Gastroesophageal sphincter (tissue), 4 donors: ENCODE measurements around the gene MICALL1. TPM values are rescaled to one million over a fixed set of nuclear protein-coding genes. Genes with fewer than 3 reads are reported as not detected.

Source experiments
- ATAC-seq: fragments of 150-250 bp; one replicate; pipeline ENCODE4 v1.9.1; 2016; ENCODE audit warnings: mild to moderate bottlenecking, moderate library complexity
- H3K27ac ChIP-seq, 4 donors: fragments of 200-600 bp; sonication (generic) in 3 of 4; 1 replicate in 3 of 4; 2 replicates in 1 of 4; pipeline ENCODE4 v1.5.1; 2016 to 2019
- H3K27me3 ChIP-seq: fragments of 200-600 bp; sonication (generic); one replicate; pipeline ENCODE4 v1.5.1; 2019
- H3K36me3 ChIP-seq, 2 donors: fragments of 200-600 bp; sonication (generic); one replicate each; pipeline ENCODE4 v1.5.1; 2019; ENCODE audit warnings: control low read depth in 1 of 2
- H3K4me1 ChIP-seq, 3 donors: fragments of 200-600 bp; sonication (generic); 1 replicate in 2 of 3; 2 replicates in 1 of 3; pipeline ENCODE4 v1.5.1; 2016 to 2019; ENCODE audit warnings: control low read depth in 2 of 3
- H3K4me3 ChIP-seq, 2 donors: fragments of 200-600 bp; sonication (generic); one replicate each; pipeline ENCODE4 v1.5.1; 2019; ENCODE audit warnings: mild to moderate bottlenecking in 1 of 2, moderate library complexity in 1 of 2
- H3K9me3 ChIP-seq, 3 donors: fragments of 200-600 bp; sonication (generic); one replicate each; pipeline ENCODE4 v1.5.1; 2017 to 2019; ENCODE audit warnings: control low read depth in 2 of 3
- EP300 ChIP-seq: sonication (generic); formaldehyde crosslinking; IDR thresholded peaks from one replicate; pipeline ENCODE4 v1.6.1; 2017; ENCODE audit warnings: antibody characterized with exemption, mild to moderate bottlenecking
- POLR2A ChIP-seq, 2 donors: fragments of 450-650 bp; IDR thresholded peaks; one replicate each; pipeline ENCODE4 v1.6.1; 2017; ENCODE audit warnings: antibody characterized with exemption in 2 of 2, mild to moderate bottlenecking in 2 of 2, moderate library complexity in 1 of 2
- POLR2AphosphoS5 ChIP-seq: sonication (generic); formaldehyde crosslinking; IDR thresholded peaks from one replicate; pipeline ENCODE4 v1.6.1; 2017; ENCODE audit warnings: antibody characterized with exemption
- WGBS, 2 donors: methylation state at CpG; one replicate each; pipeline ENCODE4 v1.1.5; 2018; ENCODE audit warnings: low coverage in 1 of 2; 5-methylcytosine and 5-hydroxymethylcytosine counted together
- total RNA-seq, 4 donors: library from RNA; depleted of rRNA; stranded (reverse); fragments of >200 nt; gene quantifications; one replicate each; pipeline ENCODE4 v1.1.0, GENCODE V29; 2016
- TF ChIP-seq, protein P1 (sequence below), 4 experiments: fragments of 200-600 bp in 2 of 4; fragments of 450-650 bp in 2 of 4; sonication (generic) in 1 of 4; IDR thresholded peaks; one replicate each; pipeline ENCODE4 v1.5.1; 2017 to 2019; ENCODE audit warnings: antibody characterized with exemption in 4 of 4, mild to moderate bottlenecking in 2 of 4, moderate library complexity in 2 of 4

MICALL1 gene
- total RNA-seq, 4 donors from 2014 or later: 46.9 to 132 (median 48.1) TPM

DNA sequence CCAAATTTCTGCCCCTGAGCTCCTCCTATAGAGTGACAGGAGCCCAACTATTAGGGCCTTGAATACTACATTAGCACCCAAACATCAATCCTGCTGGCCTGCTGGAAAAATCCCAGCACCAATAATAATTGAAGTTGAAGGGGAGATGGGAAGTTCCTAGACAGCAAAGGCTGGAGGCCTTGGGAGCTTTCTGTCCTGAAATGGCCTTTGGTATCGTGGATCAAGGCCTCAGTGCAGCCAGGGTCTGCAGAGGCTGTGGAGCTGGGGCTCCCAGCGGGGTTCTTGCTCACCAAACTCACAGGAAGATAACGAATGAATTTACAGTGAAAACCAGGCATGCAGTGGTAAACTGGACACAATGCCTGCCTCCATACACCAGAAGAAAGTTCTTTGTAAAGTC is 9.2 kb upstream of the MICALL1 start:
- Histone ChIP-seq H3K27ac (peak overlapping the region in 3 of 4 donors; percentile 74 to 76 (median 75)), H3K4me1 (peaks cover 0 to 67% (median 21%) of the 10 kb centered on the region in 3 donors), H3K4me3 (no peak overlapping the region), H3K36me3 (no peaks in the 10 kb centered on the region), H3K9me3 (no peaks in the 10 kb centered on the region), H3K27me3 (no peaks in the 10 kb centered on the region)
- no peak for ATAC-seq
- TF ChIP-seq POLR2A (IDR thresholded peaks at IDR 0.05) (no peak), POLR2AphosphoS5 (no peak), EP300 (no peak)
- TF ChIP-seq, protein P1, sequence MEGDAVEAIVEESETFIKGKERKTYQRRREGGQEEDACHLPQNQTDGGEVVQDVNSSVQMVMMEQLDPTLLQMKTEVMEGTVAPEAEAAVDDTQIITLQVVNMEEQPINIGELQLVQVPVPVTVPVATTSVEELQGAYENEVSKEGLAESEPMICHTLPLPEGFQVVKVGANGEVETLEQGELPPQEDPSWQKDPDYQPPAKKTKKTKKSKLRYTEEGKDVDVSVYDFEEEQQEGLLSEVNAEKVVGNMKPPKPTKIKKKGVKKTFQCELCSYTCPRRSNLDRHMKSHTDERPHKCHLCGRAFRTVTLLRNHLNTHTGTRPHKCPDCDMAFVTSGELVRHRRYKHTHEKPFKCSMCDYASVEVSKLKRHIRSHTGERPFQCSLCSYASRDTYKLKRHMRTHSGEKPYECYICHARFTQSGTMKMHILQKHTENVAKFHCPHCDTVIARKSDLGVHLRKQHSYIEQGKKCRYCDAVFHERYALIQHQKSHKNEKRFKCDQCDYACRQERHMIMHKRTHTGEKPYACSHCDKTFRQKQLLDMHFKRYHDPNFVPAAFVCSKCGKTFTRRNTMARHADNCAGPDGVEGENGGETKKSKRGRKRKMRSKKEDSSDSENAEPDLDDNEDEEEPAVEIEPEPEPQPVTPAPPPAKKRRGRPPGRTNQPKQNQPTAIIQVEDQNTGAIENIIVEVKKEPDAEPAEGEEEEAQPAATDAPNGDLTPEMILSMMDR (IDR thresholded peaks at IDR 0.05): no peak
- WGBS, 2 donors: 44% methylated on average over 2 of the region's 3 CpGs; no CpG with 5 or more reads in 1 of the 2 donors

DNA sequence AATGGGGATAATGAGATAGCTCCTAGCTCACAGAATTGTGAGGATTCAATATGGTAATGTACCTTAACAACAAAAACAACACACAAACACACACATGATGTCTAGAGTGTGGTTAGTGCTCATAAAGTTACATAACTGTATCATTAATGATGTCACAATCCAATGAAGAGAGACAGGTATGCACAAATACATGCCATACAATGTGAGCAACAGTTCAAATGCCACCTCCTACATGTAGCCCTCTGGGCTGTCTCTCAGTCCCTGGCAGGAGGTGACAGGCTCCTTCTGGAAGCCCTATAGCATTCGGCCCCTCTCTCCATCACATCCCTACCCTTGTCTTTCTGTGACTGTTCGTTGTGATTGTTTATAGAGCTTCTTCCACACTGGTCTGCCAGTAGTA is 8.3 kb upstream of the MICALL1 start:
- ATAC-seq: no peak
- WGBS, 2 donors: no CpG with 5 or more reads among the region's 2 CpGs
- H3K36me3 ChIP-seq: no peaks in the 10 kb centered on the region
- H3K27ac ChIP-seq: peak overlapping the region in 3 of 4 donors; percentile 43 to 56 (median 55)
- H3K27me3 ChIP-seq: no peaks in the 10 kb centered on the region
- H3K4me3 ChIP-seq: no peak overlapping the region
- no peaks in the 10 kb centered on the region for H3K9me3 ChIP-seq
- TF ChIP-seq EP300: no peak
- TF ChIP-seq, protein P1 (IDR thresholded peaks at IDR 0.05): no peak
- H3K4me1 ChIP-seq: peaks cover 0 to 58% (median 16%) of the 10 kb centered on the region in 3 donors

DNA sequence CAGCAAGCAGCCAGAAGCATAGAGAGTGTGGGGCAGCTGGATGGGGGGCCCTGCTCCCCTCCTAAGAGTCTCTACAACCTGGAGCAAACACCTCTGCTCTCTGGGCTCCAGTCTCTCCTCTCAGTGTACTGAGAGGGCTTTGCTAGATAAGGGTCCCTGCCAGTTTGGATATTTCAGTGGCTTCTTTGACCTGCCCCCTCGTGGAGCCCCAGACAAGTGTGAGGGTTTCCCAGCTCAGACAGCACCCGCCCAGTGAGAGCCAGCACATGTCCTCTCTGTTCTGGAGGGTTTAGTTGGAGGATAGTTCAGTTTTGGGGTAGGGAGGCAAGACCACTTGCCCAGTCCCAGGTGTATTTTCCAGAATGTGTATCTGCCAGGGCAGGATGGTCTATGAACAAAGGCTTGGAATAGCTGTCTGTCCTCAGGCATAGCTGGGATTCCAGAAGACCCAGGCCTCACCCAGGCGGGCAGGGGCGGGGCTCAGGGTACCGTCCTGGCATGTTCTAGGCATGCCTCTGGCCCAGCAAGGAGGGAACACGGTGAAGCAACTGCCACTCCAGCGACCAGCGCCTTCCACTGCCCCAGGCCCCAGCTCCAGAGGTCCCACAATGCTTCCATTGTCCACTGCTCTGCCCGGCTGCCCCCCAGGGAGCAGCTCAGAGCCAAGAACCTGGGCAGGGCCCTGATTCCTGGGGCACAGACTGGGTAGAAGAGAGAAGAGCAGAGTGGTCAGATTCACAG is 7.5 kb upstream of the MICALL1 start:
- Histone ChIP-seq H3K27ac (peak overlapping the region in 3 of 4 donors; percentile 31 to 56 (median 55)), H3K4me1 (peaks cover 0 to 50% (median 8%) of the 10 kb centered on the region in 3 donors), H3K4me3 (no peak overlapping the region), H3K27me3 (no peaks in the 10 kb centered on the region), H3K9me3 (no peaks in the 10 kb centered on the region), H3K36me3 (no peaks in the 10 kb centered on the region)
- WGBS, 2 donors: 17% methylated on average over 1 of the region's 9 CpGs; no CpG with 5 or more reads in 1 of the 2 donors
- TF ChIP-seq POLR2A (IDR thresholded peaks at IDR 0.05) (no peak), EP300 (no peak), POLR2AphosphoS5 (no peak)
- TF ChIP-seq, protein P1 (IDR thresholded peaks at IDR 0.05): no peak
- ATAC-seq: no peak

DNA sequence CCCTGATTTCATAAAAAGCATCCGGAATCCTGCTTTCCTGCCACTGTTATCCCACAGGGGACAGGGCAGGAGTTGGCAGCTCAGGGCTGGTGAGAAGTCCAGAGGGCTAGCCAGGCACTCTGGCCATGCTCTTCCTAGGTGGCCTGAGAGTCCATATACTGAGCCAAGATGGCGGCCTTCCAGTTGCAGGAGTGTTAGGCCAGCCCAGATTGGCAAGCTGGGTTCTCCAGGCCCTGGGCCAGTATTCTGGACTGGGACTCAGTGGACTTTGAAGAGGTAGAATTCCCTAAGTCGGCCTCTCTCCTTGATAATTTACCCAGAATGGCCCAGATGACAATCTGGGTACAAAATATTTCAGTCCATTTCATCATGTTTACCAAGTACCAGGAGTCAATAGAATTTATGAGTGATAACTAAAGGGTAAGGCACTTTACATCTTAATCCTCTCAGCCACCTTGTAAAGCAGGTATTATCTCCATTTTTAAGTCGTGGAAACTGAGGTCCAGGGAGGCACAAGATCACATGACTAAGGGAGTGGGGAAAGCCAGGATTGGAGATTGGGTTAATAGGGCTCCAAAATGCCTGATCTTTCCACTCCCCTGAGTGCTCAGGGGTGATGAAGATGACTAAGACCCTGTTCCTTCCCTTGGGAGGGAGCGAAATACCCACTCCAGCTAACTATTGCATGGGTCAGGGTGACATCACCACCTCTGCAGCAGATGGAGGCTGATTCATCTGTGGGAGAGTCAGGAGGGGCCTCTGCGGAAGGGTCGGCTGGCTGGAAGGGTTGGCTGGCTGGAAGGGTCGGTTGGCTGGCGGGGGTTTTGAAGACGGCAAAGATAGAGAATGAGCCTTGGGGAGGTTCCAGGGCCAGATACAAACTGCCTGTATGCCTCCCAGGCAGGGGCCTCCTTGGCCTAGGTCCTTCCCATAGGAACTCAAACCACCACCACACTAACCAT is 1.2 kb upstream of the MICALL1 start:
- Histone ChIP-seq H3K4me3 (peak overlapping the region in 1 of 2 donors; percentile 94), H3K27ac (peak overlapping the region; percentile 76 to 94 (median 91)), H3K27me3 (no peaks in the 10 kb centered on the region), H3K9me3 (no peaks in the 10 kb centered on the region), H3K36me3 (no peaks in the 10 kb centered on the region), H3K4me1 (peaks cover 0 to 49% (median 6%) of the 10 kb centered on the region in 3 donors)
- TF ChIP-seq POLR2A (IDR thresholded peaks at IDR 0.05) (no peak), POLR2AphosphoS5 (peak; percentile 78)
- WGBS, 2 donors: 58 to 67% methylated on average over 1 to 3 of the region's 10 CpGs
- peak; percentile 54 for ATAC-seq

DNA sequence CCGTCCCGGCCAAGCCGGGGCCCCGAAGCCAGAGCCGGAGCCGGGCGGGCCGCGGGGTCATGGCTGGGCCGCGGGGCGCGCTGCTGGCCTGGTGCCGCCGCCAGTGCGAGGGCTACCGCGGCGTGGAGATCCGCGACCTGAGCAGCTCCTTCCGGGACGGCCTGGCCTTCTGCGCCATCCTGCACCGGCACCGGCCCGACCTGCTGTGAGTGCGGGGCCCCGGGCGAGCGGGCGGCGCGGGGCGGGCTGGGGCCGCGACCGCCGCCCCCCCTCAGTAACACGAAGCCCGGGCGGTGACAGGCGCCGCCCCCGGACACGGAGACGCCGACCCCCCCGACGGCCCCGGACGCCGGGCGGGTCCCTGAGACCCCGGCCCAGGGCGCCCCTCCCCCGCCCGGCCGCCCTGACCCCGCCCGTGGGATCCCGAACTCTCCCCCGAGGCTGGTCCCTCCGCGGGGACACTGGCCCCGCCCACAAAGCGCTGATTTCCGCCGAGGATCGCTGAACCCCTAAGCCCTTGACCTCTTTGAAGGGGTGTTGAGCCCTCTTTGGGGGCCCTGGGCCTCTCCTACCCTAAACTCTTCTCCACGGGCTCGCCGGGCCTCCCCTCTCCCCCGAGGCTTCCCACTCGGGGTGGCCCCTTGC is 389 bp downstream of the MICALL1 start:
- Histone ChIP-seq H3K27ac (peak overlapping the region; percentile 75 to 94 (median 91)), H3K4me3 (peak overlapping the region; percentile 69 to 94), H3K4me1 (peaks cover 0 to 65% (median 13%) of the 10 kb centered on the region in 3 donors), H3K9me3 (no peaks in the 10 kb centered on the region), H3K36me3 (no peaks in the 10 kb centered on the region), H3K27me3 (no peaks in the 10 kb centered on the region)
- no CpG with 5 or more reads among the region's 75 CpGs for WGBS, 2 donors
- ATAC-seq: peak; percentile 24
- TF ChIP-seq POLR2A (IDR thresholded peaks at IDR 0.05) (peak in 1 of 2 donors; percentile 61), EP300 (no peak), POLR2AphosphoS5 (no peak)
- TF ChIP-seq, protein P1 (IDR thresholded peaks at IDR 0.05): no peak
